NT2/D1 (cell line): ENCODE data around the gene CREBZF.

ENCODE experiments used
- SUZ12 ChIP-seq: IDR thresholded peaks from 2 replicates; pipeline ENCODE4 v1.6.1; 2011; ENCODE audit not compliant: insufficient read length, insufficient read depth; ENCODE audit errors: extremely low read depth
- ZNF274 ChIP-seq: IDR thresholded peaks from 2 replicates; pipeline ENCODE4 v1.6.1; 2011; ENCODE audit warnings: mild to moderate bottlenecking, low read depth, low read length

- TF ChIP-seq ZNF274 (no peak), SUZ12 (no peak)
These were observed 6.7 kb downstream of the CREBZF start for GRCh38 chr11:85658180-85658579.
